22Rv1 (cell line): ENCODE data around the gene DUSP16.
"Not testable (repeated sequence)": the region's sequence is repeated elsewhere in the genome, so short reads cannot be mapped to it uniquely, and the experiment has no call there.

Experiments used
- ZFX ChIP-seq: fragments of 450-650 bp; IDR thresholded peaks from 2 replicates; pipeline ENCODE4 v1.6.1; 2017; ENCODE audit warnings: antibody characterized with exemption, borderline replicate concordance
- TF ChIP-seq, protein P1 (sequence below): fragments of 450-650 bp; IDR thresholded peaks from 2 replicates; pipeline ENCODE4 v1.5.1; 2017; ENCODE audit warnings: mild to moderate bottlenecking

- TF ChIP-seq, protein P1, sequence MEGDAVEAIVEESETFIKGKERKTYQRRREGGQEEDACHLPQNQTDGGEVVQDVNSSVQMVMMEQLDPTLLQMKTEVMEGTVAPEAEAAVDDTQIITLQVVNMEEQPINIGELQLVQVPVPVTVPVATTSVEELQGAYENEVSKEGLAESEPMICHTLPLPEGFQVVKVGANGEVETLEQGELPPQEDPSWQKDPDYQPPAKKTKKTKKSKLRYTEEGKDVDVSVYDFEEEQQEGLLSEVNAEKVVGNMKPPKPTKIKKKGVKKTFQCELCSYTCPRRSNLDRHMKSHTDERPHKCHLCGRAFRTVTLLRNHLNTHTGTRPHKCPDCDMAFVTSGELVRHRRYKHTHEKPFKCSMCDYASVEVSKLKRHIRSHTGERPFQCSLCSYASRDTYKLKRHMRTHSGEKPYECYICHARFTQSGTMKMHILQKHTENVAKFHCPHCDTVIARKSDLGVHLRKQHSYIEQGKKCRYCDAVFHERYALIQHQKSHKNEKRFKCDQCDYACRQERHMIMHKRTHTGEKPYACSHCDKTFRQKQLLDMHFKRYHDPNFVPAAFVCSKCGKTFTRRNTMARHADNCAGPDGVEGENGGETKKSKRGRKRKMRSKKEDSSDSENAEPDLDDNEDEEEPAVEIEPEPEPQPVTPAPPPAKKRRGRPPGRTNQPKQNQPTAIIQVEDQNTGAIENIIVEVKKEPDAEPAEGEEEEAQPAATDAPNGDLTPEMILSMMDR, result not testable (repeated sequence)
- not testable (repeated sequence) for TF ChIP-seq ZFX
These were observed 90.4 kb downstream of the DUSP16 start for GRCh38 chr12:12471982-12472961.
